NCI-H1436 (cell line): ENCODE measurements around the gene ZBED5.

ENCODE experiments used
- DNase-seq: peaks from one replicate; lab custom pipeline; 2025; lab: John Stamatoyannopoulos, UW

ZBED5 gene

DNA sequence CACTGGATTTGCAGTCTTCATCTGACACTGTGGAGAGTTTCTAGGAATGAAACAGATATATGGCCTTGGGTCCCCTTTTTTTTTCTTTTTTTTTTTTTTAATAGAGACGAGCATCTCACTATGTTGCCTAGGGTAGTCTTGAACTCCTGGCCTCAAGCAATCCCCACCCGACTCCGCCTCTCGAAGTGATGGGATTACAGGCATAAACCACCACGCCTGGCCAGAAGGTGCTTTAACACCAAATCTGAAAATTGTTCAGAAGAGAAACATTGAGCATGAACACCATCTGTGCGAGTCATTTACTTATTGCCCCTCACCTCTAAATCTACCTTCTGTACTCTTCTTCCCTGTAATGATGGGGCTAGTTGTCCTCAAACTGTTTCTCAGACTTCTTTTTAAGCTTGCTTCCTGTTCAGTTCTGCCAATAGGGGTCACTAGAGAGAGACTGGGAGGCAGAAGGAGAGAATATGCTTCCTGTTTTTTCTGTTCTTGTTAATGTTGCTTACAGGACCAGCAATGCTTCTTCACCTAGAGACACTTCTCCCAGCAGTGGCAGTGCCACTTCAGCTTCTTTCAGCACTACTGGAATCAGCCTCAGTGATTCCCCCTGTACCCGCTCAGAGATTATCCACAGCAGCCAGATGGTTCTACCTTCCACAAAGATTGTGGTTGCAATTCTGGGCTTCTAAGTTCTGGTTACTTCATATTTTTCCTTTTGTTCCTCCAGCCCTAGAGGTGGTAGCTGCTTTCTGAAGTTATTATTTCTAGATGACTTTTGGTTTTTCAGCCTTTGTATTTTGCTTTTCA is 20.8 kb upstream of the ZBED5 start:
- peak; percentile 38 for DNase-seq

GRCh38 chr11:10876158-10876557 is 18.3 kb upstream of the ZBED5 start:
- DNase-seq, result no peak

DNA sequence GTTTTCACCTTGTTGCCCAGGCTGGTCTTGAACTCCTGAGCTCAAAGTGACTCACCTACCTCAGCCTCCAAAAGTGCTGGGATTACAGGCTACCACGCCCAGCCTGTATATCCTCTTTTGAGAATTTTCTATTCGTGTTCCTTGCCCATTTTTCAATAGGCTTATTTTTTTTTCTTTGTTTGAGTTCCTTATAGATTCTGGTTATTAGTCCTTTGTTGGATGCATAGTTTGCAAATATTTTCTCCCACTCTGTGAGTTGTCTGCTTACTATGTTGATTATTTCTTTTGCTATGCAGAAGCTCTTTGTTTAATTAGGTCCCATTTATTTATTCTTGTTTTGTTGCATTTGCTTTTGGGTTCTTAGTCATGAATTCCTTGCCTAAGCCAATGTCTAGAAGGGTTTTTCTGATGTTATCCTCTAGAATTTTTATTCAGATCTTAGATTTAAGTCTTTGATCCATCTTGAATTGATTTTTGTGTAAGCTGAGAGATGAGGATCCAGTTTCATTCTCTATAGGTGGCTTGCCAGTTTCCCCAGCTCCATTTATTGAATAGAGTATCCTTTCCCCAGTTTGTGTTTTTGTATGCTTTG is 17.7 kb upstream of the ZBED5 start:
- DNase-seq, result no peak

GRCh38 chr11:10872097-10872496 is 14.2 kb upstream of the ZBED5 start:
- DNase-seq, result no peak

- DNase-seq, result no peak
Observed at GRCh38 chr11:10868352-10868751, 10.5 kb upstream of the ZBED5 start.

DNA sequence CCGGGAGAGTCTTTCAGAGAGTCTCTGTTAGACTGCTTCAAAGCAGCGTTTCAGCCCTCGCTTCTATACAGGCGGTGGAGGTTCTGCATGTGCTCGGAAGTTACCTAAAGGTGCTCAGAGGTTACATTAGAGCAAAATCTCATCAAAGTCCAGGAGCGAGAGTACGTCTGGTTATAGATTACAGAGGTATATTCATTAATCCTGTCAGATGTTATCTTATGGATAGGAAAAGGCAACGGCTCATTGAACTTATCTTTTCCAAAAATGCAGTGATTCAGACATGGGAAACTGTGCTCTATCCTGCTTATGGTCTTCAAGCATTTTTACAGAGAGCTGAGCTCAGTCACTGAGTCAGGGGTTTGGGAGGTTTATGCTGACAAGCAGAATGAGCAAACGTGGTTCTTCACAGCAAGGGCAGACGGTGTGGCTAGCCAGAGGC is 9.1 kb upstream of the ZBED5 start:
- no peak for DNase-seq

DNA sequence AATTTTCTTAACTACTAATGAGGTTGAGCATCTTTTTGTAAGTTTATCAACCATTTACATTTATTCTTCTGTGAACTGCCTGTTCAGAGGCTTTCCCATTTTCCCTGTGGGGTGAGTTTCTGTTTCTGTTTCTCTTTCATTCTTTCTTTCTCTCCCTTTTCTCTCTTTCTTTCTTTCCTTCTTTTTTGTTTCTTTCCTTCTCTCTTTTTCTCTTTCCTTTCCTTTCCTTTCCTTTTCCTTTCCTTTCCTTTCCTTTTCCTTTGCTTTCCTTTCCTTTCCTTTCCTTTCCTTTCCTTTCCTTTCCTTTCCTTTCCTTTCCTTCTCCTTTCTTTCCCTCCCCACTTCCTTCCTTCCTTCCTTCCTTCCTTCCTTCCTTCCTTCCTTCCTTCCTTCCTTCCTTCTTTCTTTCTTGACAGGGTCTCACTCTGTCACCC is 8.0 kb upstream of the ZBED5 start:
- DNase-seq, result no peak

GRCh38 chr11:10864688-10865087 is 6.8 kb upstream of the ZBED5 start:
- no peak for DNase-seq

DNA sequence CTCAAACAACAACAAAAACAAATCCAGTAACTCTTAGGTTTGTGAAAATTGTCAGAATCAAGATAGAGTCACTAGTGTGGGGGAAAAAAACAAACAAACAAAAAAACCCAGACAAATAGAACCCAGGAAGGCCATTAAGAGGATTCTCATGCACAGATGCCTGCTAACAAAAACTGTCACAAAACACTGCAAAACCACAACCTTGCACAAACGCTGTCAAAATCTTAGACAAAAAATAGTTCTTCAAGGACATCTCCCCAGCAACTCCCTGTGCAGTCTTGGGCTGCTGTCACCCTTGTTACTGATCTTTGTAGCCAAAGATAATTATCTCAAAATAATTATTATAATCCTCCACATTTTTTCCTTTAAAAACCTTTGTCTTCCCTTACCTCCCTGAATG is 4.6 kb upstream of the ZBED5 start:
- DNase-seq, result no peak

GRCh38 chr11:10861799-10862198 is 3.9 kb upstream of the ZBED5 start:
- no peak for DNase-seq

DNA sequence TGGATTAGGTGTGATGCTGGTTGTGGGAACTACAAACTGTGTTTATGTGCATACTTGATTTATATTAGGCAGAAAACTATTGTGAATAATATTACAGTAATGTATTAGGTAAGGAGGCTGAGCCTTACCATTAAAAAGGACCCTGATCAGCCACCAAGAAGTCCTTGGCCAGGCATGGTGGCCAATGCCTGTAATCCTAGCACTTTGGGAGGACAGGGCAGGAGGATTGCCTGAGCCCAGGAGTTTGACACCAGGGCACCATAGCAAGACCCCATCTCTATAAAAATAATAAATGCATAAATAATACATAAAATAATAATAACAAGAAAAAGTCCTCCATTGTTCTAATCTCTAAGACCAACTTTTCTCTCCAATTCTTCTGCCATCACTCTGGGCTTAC is 3.2 kb upstream of the ZBED5 start:
- DNase-seq, result no peak

- peak; percentile 62 for DNase-seq
Observed at GRCh38 chr11:10858439-10859325, 829 bp upstream of the ZBED5 start.

DNA sequence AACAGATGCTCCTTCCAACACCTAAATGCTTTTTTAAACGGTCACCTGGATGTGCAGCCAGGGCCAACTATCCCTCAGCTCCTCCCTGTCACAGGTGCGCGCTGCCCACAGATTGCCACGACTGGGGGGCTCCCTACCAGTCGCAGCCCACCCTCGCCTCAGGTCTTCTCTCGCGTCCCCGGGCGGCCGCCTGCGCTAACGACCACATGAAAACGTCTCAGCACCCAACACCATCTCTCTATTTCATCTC is 469 bp downstream of the ZBED5 start:
- DNase-seq, result no peak

- DNase-seq, result peak; percentile 25
Observed at GRCh38 chr11:10856689-10857458, 979 bp downstream of the ZBED5 start.

GRCh38 chr11:10855295-10855694 is 2.6 kb downstream of the ZBED5 start:
- DNase-seq, result no peak

DNA sequence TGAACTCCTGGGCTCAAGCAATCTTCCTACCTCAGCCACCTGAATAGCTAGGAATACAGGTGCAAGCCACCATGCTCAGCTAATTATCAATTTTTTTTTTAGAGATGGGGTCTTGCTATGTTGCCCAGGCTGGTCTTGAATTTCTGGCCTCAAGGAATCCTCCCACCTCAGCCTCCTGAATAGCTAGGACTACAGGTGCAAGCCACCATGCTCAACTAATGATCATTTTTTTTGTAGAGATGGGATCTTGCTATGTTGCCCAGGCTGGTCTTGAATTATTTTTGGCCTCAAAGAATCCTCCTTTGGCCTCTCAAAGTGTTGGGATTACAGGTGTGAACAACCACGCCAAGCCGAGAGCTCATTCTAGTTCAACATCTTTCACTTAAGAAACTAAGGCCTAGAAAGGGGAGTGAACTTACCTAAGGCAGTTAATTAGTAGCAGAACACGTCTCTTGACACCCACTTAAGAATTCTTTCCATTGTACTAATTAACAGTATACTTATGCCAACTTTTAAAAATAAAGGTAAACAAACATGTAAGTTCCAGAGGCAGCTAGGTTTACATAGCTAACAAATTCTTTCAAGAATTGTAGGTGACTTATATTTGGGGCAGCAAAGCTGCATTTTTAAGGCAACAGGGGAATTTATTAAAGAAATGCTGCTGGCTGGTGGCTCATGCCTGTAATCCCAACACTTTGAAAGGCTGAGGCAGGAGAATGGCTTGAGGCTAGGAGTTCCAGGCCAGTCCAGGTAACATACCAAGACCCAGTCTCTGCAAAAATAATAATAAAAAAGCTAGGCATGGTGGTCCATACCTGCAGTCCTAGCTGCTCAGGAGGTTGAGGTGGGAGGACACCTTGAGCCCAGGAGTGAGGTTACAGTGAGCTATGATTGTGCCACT is 9.6 kb downstream of the ZBED5 start:
- DNase-seq, result no peak

DNA sequence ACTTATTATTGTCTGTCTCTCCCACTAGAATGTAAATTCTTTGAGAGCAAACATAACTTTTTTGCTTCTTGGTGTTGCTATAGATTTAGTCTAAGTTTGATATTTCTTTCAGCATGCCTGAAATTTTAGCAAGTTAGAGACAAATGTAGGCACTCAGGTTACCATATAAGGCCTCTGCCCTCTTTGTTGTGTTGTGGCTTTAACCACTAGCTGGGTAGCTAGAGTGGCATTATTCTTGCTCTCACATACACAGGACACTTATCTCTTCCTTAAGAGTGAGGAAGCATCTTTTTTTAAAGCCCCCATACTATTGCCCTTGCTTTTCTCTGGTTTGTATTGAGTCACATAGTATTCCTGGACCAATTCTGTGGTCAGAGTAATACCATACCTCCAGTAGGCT is 11.2 kb downstream of the ZBED5 start:
- DNase-seq, result no peak

DNA sequence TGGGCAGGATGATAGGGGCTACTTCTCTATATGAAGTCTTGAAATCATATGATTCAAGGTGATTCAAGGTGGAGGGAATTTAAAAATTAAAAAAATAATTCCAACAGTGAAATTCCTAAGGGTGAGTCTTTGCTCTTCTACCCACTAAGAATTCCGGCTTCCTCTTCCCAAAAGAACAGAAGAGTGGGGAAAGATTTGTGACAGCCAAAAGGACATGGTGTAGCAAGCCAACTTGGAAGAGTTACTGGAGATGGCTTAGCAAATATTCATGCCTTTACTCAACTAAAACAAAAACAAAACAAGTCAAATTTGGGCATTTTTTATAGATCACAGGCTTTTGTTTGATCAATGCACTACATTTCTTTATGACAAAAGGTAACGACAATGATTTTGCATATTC is 12.3 kb downstream of the ZBED5 start:
- no peak for DNase-seq

DNA sequence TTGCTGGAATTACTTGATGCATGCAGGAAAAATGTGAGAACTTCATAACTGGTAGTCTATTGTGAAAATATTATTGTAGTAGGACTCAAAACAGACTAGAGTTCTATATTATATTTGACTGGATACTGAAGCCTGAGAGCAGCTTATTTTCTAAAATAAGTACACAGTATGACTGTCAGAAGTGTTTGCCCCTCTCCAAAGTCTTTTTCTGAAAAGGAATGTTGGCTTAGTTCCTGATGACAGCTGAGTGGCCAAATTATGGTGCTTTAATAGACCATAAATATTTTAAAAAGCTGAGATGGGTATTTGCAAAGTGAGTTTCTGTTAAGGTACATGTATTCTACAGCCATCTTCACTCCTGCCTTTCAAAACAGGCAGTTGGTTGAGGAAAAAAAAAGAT is 13.1 kb downstream of the ZBED5 start:
- DNase-seq, result no peak

- no peak for DNase-seq
Observed at GRCh38 chr11:10844356-10844755, 13.5 kb downstream of the ZBED5 start.

- DNase-seq, result no peak
Observed at GRCh38 chr11:10838881-10839280, 19.0 kb downstream of the ZBED5 start.
